Neural crest cell (in vitro differentiated cells): ENCODE measurements around the gene DNAJC1. TPM values are rescaled to one million over a fixed set of nuclear protein-coding genes. Genes with fewer than 3 reads are reported as not detected.
A peak's percentile ranks its signal among the peaks of the same experiment; 100 is the strongest.
"Not testable (repeated sequence)": the region's sequence is repeated elsewhere in the genome, so short reads cannot be mapped to it uniquely, and the experiment has no call there.

Experiments used
- DNase-seq: peaks from one replicate; pipeline ENCODE4 v3.0.0; 2021; ENCODE audit warnings: low read depth, mixed read lengths, low spot score
- H3K27ac Mint-ChIP-seq: one replicate; pipeline ENCODE4 v1.8.0; 2021; ENCODE audit warnings: mild to moderate bottlenecking, mixed read lengths; ENCODE audit not compliant: unreplicated experiment
- H3K27me3 Mint-ChIP-seq: 2 replicates; pipeline ENCODE4 v1.8.0; 2021; ENCODE audit warnings: low read depth, mild to moderate bottlenecking, mixed read lengths
- H3K36me3 Mint-ChIP-seq: 2 replicates; pipeline ENCODE4 v1.8.0; 2021; ENCODE audit warnings: low read depth, mild to moderate bottlenecking, mixed read lengths
- H3K4me1 Mint-ChIP-seq: 2 replicates; pipeline ENCODE4 v1.8.0; 2021; ENCODE audit warnings: mixed read lengths
- H3K4me3 Mint-ChIP-seq: one replicate; pipeline ENCODE4 v1.8.0; 2021; ENCODE audit warnings: mild to moderate bottlenecking, mixed read lengths
- H3K9me3 Mint-ChIP-seq: 2 replicates; pipeline ENCODE4 v1.8.0; 2021; ENCODE audit warnings: mixed read lengths
- total RNA-seq: library from RNA; stranded (reverse); gene quantifications from 2 replicates; pipeline ENCODE4 v1.2.1, GENCODE V29; 2021
- TF ChIP-seq, protein P1 (sequence below): fragments of 200-600 bp; sonication (generic); conservative IDR thresholded peaks from 2 replicates; pipeline ENCODE4 v1.5.0; 2021; ENCODE audit warnings: antibody characterized with exemption, mild to moderate bottlenecking

DNAJC1 gene
- total RNA-seq, 1 donor from 2014 or later = 34.3 TPM

DNA sequence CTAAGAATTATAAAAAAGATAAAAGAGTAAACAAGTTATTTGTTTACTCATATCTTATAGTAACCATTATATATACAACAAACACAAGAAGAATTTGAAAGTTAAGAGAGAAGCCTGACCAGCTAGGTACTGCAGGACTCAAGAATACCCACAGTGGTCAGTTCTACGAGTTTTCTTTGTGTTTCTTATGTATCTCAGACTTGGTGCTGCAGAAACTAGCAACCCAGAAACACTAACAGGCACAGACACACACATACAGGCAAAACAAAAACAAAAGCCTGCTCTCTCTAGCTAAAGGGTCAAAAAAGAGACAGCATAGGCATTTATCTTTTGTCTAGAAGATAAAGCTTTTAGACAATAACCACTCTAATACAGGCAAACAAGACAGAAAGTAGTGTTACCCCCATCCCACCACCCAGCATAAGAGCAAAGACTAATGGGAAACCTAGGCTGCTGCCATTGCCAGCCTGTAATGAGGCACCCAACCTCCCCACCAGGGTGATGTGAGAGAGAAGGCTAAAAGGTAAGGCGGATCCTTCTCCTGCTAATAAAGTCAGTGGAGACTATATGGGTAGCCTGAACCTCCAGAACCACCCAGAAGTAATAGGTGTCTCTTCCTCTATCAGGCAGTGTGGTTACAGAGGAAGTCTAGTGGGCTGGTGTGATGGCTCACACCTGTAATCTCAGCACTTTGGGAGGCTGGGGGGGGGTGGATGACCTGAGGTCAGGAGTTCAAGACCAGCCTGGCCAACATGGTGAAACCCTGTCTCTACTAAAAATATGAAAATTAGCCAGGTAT lies 113.9 kb downstream of the DNAJC1 start:
- peaks cover 11% of the 10 kb centered on the region for H3K4me1 Mint-ChIP-seq
- no peak for DNase-seq
- no peak overlapping the region for H3K27ac Mint-ChIP-seq
- no peaks in the 10 kb centered on the region for H3K27me3 Mint-ChIP-seq
- TF ChIP-seq, protein P1, sequence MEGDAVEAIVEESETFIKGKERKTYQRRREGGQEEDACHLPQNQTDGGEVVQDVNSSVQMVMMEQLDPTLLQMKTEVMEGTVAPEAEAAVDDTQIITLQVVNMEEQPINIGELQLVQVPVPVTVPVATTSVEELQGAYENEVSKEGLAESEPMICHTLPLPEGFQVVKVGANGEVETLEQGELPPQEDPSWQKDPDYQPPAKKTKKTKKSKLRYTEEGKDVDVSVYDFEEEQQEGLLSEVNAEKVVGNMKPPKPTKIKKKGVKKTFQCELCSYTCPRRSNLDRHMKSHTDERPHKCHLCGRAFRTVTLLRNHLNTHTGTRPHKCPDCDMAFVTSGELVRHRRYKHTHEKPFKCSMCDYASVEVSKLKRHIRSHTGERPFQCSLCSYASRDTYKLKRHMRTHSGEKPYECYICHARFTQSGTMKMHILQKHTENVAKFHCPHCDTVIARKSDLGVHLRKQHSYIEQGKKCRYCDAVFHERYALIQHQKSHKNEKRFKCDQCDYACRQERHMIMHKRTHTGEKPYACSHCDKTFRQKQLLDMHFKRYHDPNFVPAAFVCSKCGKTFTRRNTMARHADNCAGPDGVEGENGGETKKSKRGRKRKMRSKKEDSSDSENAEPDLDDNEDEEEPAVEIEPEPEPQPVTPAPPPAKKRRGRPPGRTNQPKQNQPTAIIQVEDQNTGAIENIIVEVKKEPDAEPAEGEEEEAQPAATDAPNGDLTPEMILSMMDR = no peak
- H3K36me3 Mint-ChIP-seq = peaks cover 51% of the 10 kb centered on the region
- H3K4me3 Mint-ChIP-seq = no peak overlapping the region
- H3K9me3 Mint-ChIP-seq = peaks cover 44% of the 10 kb centered on the region

DNA sequence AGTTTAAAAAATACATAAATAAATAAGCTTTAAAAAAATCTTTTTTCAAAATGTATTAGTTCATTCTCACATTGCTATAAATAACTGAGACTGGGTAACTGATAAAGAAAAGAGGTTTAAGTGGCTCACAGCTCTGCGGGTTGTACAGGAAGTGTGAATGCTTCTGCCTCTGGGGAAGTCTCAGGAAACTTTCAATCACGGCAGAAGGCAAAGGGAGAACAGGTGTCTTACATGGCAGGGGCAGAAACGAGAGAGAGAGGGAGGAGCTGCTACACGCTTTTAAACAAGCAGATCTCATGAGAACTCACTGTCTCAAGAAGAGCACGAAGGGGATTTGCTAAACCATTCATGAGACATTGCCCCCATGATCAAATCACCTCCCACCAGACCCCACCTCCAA lies 114.6 kb downstream of the DNAJC1 start:
- TF ChIP-seq, protein P1 = no peak
- Mint-ChIP-seq H3K4me1 (peaks cover 11% of the 10 kb centered on the region), H3K27me3 (no peaks in the 10 kb centered on the region), H3K4me3 (no peak overlapping the region), H3K36me3 (peaks cover 48% of the 10 kb centered on the region), H3K27ac (peak overlapping the region; percentile 35), H3K9me3 (peaks cover 43% of the 10 kb centered on the region)
- DNase-seq = no peak

DNA sequence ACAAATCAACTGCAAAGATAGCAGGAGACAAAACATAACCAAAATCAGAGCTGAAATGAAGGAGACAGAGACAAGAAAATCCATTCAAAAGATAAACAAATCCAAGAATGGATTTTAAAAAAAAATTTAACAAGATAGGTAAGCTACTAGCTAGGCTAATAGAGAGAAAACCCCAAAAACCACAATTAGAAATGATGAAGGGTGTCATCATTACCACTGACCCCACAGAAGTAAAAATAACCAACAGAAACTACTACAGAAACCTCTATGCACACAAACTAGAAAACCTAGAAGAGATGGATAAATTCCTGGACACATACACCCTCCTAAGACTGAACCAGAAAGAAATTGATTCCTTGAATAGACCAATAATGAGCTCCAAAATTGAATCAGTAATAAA lies 117.6 kb downstream of the DNAJC1 start:
- peaks cover 34% of the 10 kb centered on the region for H3K36me3 Mint-ChIP-seq
- DNase-seq = no peak

DNA sequence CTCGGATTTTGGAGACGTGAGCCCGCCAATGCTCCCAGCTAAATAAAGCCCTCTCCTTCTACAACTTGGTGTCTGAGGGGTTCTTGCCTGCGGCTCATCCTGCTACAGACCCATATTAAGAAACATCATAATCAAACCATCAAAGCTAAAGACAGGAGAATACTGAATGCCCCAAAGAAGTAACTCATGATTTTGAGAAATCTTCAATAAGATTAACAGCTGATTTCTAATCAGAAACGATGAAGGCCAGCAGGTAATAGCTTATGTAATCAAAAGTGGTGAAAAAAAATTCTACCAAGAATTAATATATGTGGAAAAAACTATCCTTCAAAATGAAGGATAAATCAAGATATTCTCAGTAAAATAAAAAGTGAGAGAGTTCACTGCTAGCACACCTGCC lies 130.3 kb downstream of the DNAJC1 start:
- no peaks in the 10 kb centered on the region for H3K27me3 Mint-ChIP-seq
- peaks cover 12% of the 10 kb centered on the region for H3K9me3 Mint-ChIP-seq
- TF ChIP-seq, protein P1 = no peak
- peaks cover 43% of the 10 kb centered on the region for H3K36me3 Mint-ChIP-seq
- H3K4me3 Mint-ChIP-seq = no peak overlapping the region
- no peak for DNase-seq
- H3K27ac Mint-ChIP-seq = no peak overlapping the region
- H3K4me1 Mint-ChIP-seq = no peaks in the 10 kb centered on the region

More for the DNA sequence above, 117.6 kb downstream of the DNAJC1 start:
- TF ChIP-seq, protein P1 = no peak
- Mint-ChIP-seq H3K27ac (no peak overlapping the region), H3K9me3 (peaks cover 28% of the 10 kb centered on the region), H3K27me3 (no peaks in the 10 kb centered on the region), H3K4me3 (no peak overlapping the region), H3K4me1 (peaks cover 11% of the 10 kb centered on the region)

DNA sequence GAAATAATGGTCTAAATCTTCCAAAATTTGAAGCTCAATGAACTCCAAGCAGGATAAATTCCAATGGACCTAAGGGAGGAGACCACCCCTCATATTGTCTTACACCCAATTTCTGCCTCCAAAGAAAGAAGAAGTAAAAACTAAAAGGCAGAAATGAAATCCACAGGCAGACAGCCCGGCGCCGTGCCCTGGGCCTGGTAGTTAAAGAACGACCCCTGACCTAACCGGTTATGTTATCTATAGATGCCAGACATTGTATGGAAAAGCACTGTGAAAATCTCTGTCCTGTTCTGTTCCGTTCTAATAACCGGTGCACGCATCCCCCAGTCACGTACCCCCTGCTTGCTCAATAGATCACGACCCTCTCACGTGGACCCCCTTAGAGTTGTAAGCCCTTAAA lies 130.8 kb downstream of the DNAJC1 start:
- Mint-ChIP-seq H3K9me3 (peaks cover 12% of the 10 kb centered on the region), H3K36me3 (peaks cover 43% of the 10 kb centered on the region)
- not testable (repeated sequence) for H3K4me3 Mint-ChIP-seq, H3K27ac Mint-ChIP-seq, H3K4me1 Mint-ChIP-seq, DNase-seq, H3K27me3 Mint-ChIP-seq

DNA sequence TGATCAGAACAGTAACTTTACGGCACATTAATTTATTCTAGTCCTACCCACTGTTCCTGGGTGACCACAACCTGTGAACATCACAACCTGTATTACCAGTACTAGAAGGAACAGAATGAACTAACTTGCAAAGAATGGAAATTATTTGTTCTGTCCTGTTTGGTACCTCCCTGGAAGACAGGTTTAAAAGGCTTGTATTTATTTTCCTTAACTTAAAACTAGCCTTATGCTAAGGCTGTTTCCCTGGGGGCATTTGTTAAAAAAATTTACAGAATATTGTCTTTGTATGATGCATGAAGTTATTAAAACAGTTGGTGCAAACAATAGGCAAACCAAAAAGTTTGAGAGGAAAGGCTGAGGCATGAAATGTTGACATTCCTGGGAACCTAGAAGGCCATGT lies 132.7 kb downstream of the DNAJC1 start:
- no peak for DNase-seq
- no peaks in the 10 kb centered on the region for H3K27me3 Mint-ChIP-seq
- TF ChIP-seq, protein P1 = no peak
- H3K27ac Mint-ChIP-seq = no peak overlapping the region
- peaks cover 16% of the 10 kb centered on the region for H3K9me3 Mint-ChIP-seq
- peaks cover 55% of the 10 kb centered on the region for H3K36me3 Mint-ChIP-seq
- H3K4me1 Mint-ChIP-seq = no peaks in the 10 kb centered on the region
- no peak overlapping the region for H3K4me3 Mint-ChIP-seq

DNA sequence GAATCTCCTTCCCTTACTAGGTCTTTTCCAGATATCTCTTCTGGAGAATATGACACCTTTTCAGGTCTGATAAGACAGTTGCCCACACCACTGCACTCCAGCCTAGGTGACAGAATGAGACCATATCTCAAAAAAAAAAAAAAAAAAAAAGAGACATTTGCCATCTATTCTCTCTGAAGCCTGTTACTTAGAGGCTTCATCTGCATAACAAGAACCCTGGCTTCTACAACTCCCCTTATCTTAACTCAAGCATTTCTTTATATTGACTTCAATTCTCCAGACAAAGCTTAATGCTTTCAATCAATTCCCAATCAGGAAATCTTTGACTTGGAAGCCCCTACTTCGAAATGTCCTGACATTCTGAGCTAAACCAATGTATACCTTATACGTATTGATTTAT lies 134.4 kb downstream of the DNAJC1 start:
- not testable (repeated sequence) for H3K4me3 Mint-ChIP-seq, H3K27ac Mint-ChIP-seq, H3K4me1 Mint-ChIP-seq, DNase-seq, H3K27me3 Mint-ChIP-seq
- Mint-ChIP-seq H3K36me3 (peaks cover 53% of the 10 kb centered on the region), H3K9me3 (peaks cover 16% of the 10 kb centered on the region)
